NCI-H345 treated with DMSO at 0.1 percent for 48 hours (cell line): Measurements from ENCODE around the gene DAZAP1.
"Not testable (repeated sequence)": the region's sequence is repeated elsewhere in the genome, so short reads cannot be mapped to it uniquely, and the experiment has no call there.

Source experiments
- DNase-seq: peaks from one replicate; lab custom pipeline; 2025; ENCODE audit not compliant: unreplicated experiment; lab: John Stamatoyannopoulos, UW

The DAZAP1 gene

GRCh38 chr19:1410136-1410786 lies 2.9 kb downstream of the DAZAP1 start:
- no peak for DNase-seq

DNA sequence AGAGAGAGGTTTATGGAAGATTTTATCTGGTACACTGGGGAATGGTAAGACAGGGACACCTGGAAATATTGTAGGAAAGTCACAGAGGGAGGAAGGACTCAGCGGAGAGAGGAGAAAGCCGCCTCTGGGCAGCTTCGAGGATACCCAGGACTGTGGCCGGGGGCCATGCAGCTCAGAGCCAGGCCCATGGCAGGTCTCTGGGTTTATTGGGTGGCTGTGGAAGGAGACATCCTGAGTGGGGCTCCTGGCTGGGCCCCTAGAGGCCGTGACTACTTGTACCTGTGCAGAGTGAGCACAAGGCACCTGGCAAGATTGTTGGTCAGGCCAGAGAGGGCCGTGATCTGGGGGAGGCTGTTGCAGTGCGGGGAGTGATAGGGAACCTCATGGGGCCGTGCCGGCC lies 3.4 kb downstream of the DAZAP1 start:
- DNase-seq = no peak

GRCh38 chr19:1411255-1412191 lies 4.1 kb downstream of the DAZAP1 start:
- DNase-seq = no peak

GRCh38 chr19:1412323-1412923 lies 5.0 kb downstream of the DAZAP1 start:
- DNase-seq = no peak

DNA sequence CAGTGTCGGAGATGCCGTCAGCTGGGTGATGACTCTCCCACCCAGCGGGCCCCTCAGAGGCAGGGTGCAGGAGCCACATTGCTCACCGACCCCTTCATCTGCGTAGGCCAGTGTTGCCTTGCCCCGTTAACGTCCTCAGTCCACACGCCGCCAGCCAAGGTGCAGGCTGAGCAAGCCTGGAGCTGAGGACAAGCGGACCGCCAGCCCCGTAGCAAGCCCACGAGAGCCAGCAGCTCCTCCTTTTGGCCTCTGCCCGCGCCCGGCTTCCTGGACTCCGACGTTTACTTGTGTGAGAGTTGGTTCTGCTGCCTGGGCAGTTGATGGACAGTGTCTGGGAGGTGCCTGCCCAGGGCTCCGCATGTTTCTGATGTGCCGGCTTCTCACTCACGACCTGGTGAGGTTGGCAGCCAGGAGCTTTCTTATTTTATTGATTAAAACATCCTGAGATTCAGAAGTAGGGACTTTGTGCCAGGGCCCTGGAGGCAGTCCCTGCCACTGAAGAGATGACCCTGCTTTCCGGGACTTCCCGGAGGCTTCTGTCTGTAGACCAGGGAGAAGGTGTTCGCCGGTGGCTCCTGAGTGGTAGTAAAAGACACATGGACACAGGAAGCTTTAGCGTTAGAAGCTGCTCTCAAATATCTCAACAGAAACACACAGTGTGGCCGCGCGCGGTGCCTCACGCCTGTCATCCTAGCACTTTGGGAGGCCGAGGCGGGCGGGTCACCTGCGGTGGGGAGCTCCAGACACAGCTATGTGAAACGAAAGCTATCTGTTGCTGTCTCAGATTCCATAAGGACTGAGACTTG lies 5.8 kb downstream of the DAZAP1 start:
- DNase-seq = no peak

- no peak for DNase-seq
These were observed 8.8 kb downstream of the DAZAP1 start for GRCh38 chr19:1416014-1416841.

- DNase-seq = no peak
These were observed 9.8 kb downstream of the DAZAP1 start for GRCh38 chr19:1417145-1417544.

- no peak for DNase-seq
These were observed 10.5 kb downstream of the DAZAP1 start for GRCh38 chr19:1417681-1418495.

DNA sequence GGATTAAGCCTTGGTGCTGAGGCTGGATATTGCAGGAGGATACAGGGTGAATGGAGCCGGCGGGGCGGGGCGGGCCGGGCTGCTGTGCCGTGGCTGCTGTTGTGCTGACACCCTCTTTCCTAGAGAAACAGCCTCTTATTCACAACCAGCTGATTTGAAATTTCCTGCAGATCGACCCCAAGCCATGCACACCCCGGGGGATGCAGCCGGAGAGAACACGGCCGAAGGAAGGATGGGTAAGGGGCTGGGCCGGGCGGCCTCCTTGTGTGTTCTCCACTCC lies 11.1 kb downstream of the DAZAP1 start:
- DNase-seq = no peak

DNA sequence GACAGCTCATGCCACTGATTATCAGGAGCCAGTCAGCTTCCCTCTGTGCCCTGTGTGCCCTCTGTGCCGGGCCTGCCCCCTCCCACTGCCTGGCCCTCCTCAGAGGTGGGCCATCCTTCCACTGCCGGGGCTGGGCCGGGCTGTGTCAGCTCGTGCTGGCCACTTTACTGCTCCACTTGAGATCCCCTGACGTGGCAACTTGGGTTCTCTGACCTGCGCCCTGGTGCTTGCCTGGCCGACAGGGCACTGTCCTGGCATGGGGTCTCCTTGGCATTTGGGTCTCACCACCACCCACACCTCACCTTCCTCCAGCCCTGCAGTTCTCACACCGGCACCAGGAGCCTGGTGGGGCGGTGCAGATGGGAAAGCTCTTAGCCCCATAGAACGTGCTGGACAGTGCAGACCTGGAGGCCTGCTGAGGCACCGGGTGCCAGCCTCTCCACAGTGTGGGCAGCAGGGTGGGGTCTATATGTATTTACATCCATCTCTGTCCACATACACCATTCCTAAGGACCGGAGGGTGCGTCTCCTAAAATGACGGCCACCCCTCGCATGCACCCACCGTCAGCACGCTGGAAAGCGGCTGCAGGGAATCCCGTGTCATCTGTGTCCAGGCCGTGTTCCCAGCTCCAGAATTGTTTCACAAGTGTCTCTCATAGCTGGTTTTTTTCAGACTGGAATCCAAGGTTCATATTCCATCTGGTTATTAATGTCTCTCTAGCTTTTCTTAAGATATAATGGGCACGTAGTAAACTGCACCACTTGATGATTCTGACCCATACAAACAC lies 11.8 kb downstream of the DAZAP1 start:
- DNase-seq = no peak

DNA sequence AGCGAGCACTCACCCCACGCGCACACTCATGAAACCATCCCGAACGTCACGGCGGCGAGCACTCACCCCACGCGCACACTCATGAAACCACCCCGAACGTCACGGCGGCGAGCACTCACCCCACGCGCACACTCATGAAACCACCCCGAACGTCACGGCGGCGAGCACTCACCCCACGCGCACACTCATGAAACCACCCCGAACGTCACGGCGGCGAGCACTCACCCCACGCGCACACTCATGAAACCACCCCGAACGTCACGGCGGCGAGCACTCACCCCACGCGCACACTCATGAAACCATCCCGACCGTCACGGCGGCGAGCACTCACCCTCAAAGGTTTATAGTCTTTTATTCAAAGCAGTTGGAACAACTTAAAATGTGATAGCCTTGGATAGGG lies 12.7 kb downstream of the DAZAP1 start:
- not testable (repeated sequence) for DNase-seq

- DNase-seq = no peak
These were observed 13.2 kb downstream of the DAZAP1 start for GRCh38 chr19:1420590-1420989.

DNA sequence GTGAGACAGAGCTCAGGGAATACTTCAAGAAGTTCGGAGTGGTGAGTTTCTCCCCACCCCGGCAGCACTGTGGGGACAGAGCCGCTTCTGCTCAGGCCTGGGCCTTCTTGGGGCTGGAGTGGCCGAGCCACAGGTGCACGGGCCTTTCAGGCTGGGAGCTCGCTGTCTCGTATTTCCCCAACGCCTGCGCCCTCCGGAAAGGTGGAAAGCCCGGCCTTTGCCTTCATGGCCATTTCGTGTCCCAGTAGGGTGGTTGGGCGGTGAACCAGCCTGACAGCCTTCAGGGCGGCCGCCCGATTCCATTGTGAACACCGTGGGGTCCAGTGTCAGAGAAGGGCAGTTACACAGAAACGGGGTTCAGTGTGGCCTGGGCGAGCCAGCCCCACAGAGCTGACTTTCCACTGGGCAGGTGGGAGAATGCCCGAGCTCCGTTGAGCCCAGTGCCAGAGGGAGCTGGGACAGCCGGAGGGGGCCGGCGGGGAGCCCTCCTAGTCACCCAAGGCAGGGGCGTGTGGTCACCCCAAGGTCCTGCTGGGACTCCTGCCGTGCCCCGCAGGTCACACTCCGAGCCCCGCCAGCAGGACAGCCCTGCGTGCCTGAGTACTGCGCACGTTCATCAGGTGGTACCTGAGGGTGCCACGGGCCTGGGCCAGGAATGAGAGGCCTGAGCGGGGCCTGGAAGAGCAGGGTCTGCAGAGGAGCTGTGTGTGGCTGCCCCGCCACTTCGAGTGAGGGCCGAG lies 14.0 kb downstream of the DAZAP1 start:
- no peak for DNase-seq

GRCh38 chr19:1421958-1422305 lies 14.5 kb downstream of the DAZAP1 start:
- DNase-seq = no peak

GRCh38 chr19:1422360-1422759 lies 15.0 kb downstream of the DAZAP1 start:
- no peak for DNase-seq

- no peak for DNase-seq
These were observed 15.6 kb downstream of the DAZAP1 start for GRCh38 chr19:1422943-1423342.

GRCh38 chr19:1423436-1424191 lies 16.2 kb downstream of the DAZAP1 start:
- DNase-seq = no peak
